GM12891 (cell line): ENCODE data around the gene DERL3.

ENCODE experiments used
- PAX5 ChIP-seq: IDR thresholded peaks from 2 replicates; pipeline ENCODE4 v1.6.1; 2011; ENCODE audit warnings: low read length, moderate library complexity, mild to moderate bottlenecking; ENCODE audit not compliant: insufficient read depth, severe bottlenecking
- POLR2A ChIP-seq: IDR thresholded peaks from 2 replicates; pipeline ENCODE4 v1.6.1; 2011; ENCODE audit warnings: low read depth, low read length, control low read depth
- POLR2AphosphoS5 ChIP-seq: IDR thresholded peaks from 2 replicates; pipeline ENCODE4 v1.6.1; 2011; ENCODE audit warnings: low read depth, low read length, control low read depth
- POU2F2 ChIP-seq: IDR thresholded peaks from 2 replicates; pipeline ENCODE4 v1.6.1; 2011; ENCODE audit warnings: low read depth, mild to moderate bottlenecking, control low read depth, low read length, moderate library complexity
- TAF1 ChIP-seq: IDR thresholded peaks from 2 replicates; pipeline ENCODE4 v1.6.1; 2011; ENCODE audit warnings: low read depth, low read length, control low read depth

DNA sequence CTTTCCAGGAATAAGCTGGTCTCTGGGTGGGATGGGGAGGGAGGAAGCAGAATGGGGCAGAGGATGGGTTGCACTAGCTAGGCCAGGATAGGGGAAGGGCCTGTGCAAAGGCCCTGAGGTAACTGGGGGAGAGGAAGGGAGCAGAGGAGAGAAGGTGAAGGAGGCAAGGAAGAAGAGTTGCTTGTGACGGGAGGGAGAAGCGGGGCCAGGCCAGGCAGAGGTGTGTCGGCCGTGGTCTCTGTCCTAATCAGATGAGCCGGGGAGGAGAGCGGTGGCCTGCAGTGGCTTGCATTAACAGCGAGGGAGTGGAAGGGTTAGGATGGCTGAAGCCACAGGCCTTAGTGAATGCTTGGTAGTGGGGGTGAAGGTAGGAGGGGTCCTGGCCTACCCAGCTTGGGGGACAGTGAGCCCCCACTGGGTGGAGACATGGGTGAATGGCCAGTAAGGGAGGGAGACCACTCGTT, 6.0 kb upstream of the DERL3 start:
- no peak for TF ChIP-seq POLR2AphosphoS5
- no peak for TF ChIP-seq POLR2A
- TF ChIP-seq POU2F2, result no peak
- TF ChIP-seq TAF1, result no peak
- TF ChIP-seq PAX5, result no peak
